ENCODE results near the gene PDE6B.

Gene PDE6B

GRCh38 chr4:616911-617643, 8.3 kb upstream of the PDE6B start:
- H3K4me3 ChIP-seq (ENCODE audit: low read length), result no peak overlapping the region
- DNase-seq (ENCODE audit: low read depth), result no peak
- peaks cover 26% of the 10 kb centered on the region for H3K27me3 ChIP-seq (replicated peaks; ENCODE audit: control insufficient read depth, insufficient read depth, low read length)
- H3K36me3 ChIP-seq (ENCODE audit: control insufficient read depth, insufficient read depth, low read length, severe bottlenecking), result no peaks in the 10 kb centered on the region
- no peak overlapping the region for H3K9ac ChIP-seq (ENCODE audit: low read length)
- no peaks in the 10 kb centered on the region for H3K9me3 ChIP-seq (ENCODE audit: control insufficient read depth, low read length)
- H3K4me1 ChIP-seq (ENCODE audit: control insufficient read depth, insufficient read depth, low read length), result no peaks in the 10 kb centered on the region

GRCh38 chr4:617644-618641, 7.4 kb upstream of the PDE6B start:
- H3K27me3 ChIP-seq (replicated peaks; ENCODE audit: control insufficient read depth, insufficient read depth, low read length), result peaks cover 23% of the 10 kb centered on the region
- no peaks in the 10 kb centered on the region for H3K4me1 ChIP-seq (ENCODE audit: control insufficient read depth, insufficient read depth, low read length)
- H3K4me3 ChIP-seq (ENCODE audit: low read length), result no peak overlapping the region
- no peaks in the 10 kb centered on the region for H3K9me3 ChIP-seq (ENCODE audit: control insufficient read depth, low read length)
- no peaks in the 10 kb centered on the region for H3K36me3 ChIP-seq (ENCODE audit: control insufficient read depth, insufficient read depth, low read length, severe bottlenecking)
- DNase-seq (ENCODE audit: low read depth), result no peak
- no peak overlapping the region for H3K9ac ChIP-seq (ENCODE audit: low read length)

GRCh38 chr4:620201-620600, 5.2 kb upstream of the PDE6B start:
- no peak for DNase-seq (ENCODE audit: low read depth)
- Histone ChIP-seq H3K9ac (ENCODE audit: low read length) (no peak overlapping the region), H3K4me1 (ENCODE audit: control insufficient read depth, insufficient read depth, low read length) (no peaks in the 10 kb centered on the region)

GRCh38 chr4:620851-621261, 4.5 kb upstream of the PDE6B start:
- H3K9me3 ChIP-seq (ENCODE audit: control insufficient read depth, low read length), result no peaks in the 10 kb centered on the region
- no peak overlapping the region for H3K4me3 ChIP-seq (ENCODE audit: low read length)
- no peaks in the 10 kb centered on the region for H3K4me1 ChIP-seq (ENCODE audit: control insufficient read depth, insufficient read depth, low read length)
- H3K36me3 ChIP-seq (ENCODE audit: control insufficient read depth, insufficient read depth, low read length, severe bottlenecking), result no peaks in the 10 kb centered on the region
- no peak for DNase-seq (ENCODE audit: low read depth)
- H3K27me3 ChIP-seq (replicated peaks; ENCODE audit: control insufficient read depth, insufficient read depth, low read length), result peaks cover 9% of the 10 kb centered on the region
- no peak overlapping the region for H3K9ac ChIP-seq (ENCODE audit: low read length)

More at GRCh38 chr4:620201-620600, 5.2 kb upstream of the PDE6B start:
- no peak overlapping the region for H3K4me3 ChIP-seq (ENCODE audit: low read length)
- H3K36me3 ChIP-seq (ENCODE audit: control insufficient read depth, insufficient read depth, low read length, severe bottlenecking), result no peaks in the 10 kb centered on the region
- peaks cover 9% of the 10 kb centered on the region for H3K27me3 ChIP-seq (replicated peaks; ENCODE audit: control insufficient read depth, insufficient read depth, low read length)
- H3K9me3 ChIP-seq (ENCODE audit: control insufficient read depth, low read length), result no peaks in the 10 kb centered on the region

GRCh38 chr4:621296-622070, 3.9 kb upstream of the PDE6B start:
- Histone ChIP-seq H3K4me1 (ENCODE audit: control insufficient read depth, insufficient read depth, low read length) (no peaks in the 10 kb centered on the region), H3K9me3 (ENCODE audit: control insufficient read depth, low read length) (no peaks in the 10 kb centered on the region), H3K27me3 (replicated peaks; ENCODE audit: control insufficient read depth, insufficient read depth, low read length) (peaks cover 9% of the 10 kb centered on the region), H3K36me3 (ENCODE audit: control insufficient read depth, insufficient read depth, low read length, severe bottlenecking) (no peaks in the 10 kb centered on the region), H3K4me3 (ENCODE audit: low read length) (no peak overlapping the region), H3K9ac (ENCODE audit: low read length) (no peak overlapping the region)
- no peak for DNase-seq (ENCODE audit: low read depth)

GRCh38 chr4:622071-622995, 3.0 kb upstream of the PDE6B start:
- H3K36me3 ChIP-seq (ENCODE audit: control insufficient read depth, insufficient read depth, low read length, severe bottlenecking), result no peaks in the 10 kb centered on the region
- H3K9me3 ChIP-seq (ENCODE audit: control insufficient read depth, low read length), result no peaks in the 10 kb centered on the region
- no peak overlapping the region for H3K4me3 ChIP-seq (ENCODE audit: low read length)
- H3K4me1 ChIP-seq (ENCODE audit: control insufficient read depth, insufficient read depth, low read length), result no peaks in the 10 kb centered on the region
- DNase-seq (ENCODE audit: low read depth), result no peak
- no peak overlapping the region for H3K9ac ChIP-seq (ENCODE audit: low read length)
- H3K27me3 ChIP-seq (replicated peaks; ENCODE audit: control insufficient read depth, insufficient read depth, low read length), result peaks cover 8% of the 10 kb centered on the region

GRCh38 chr4:622996-623913, 2.1 kb upstream of the PDE6B start:
- Histone ChIP-seq H3K9me3 (ENCODE audit: control insufficient read depth, low read length) (no peaks in the 10 kb centered on the region), H3K4me3 (ENCODE audit: low read length) (no peak overlapping the region), H3K36me3 (ENCODE audit: control insufficient read depth, insufficient read depth, low read length, severe bottlenecking) (no peaks in the 10 kb centered on the region), H3K27me3 (replicated peaks; ENCODE audit: control insufficient read depth, insufficient read depth, low read length) (peaks cover 4% of the 10 kb centered on the region), H3K9ac (ENCODE audit: low read length) (no peak overlapping the region), H3K4me1 (ENCODE audit: control insufficient read depth, insufficient read depth, low read length) (no peaks in the 10 kb centered on the region)
- DNase-seq (ENCODE audit: low read depth), result no peak

- no peak overlapping the region for H3K9ac ChIP-seq (ENCODE audit: low read length)
- H3K36me3 ChIP-seq (ENCODE audit: control insufficient read depth, insufficient read depth, low read length, severe bottlenecking), result no peaks in the 10 kb centered on the region
- no peaks in the 10 kb centered on the region for H3K9me3 ChIP-seq (ENCODE audit: control insufficient read depth, low read length)
- no peak overlapping the region for H3K4me3 ChIP-seq (ENCODE audit: low read length)
- DNase-seq (ENCODE audit: low read depth), result no peak
- H3K4me1 ChIP-seq (ENCODE audit: control insufficient read depth, insufficient read depth, low read length), result no peaks in the 10 kb centered on the region
- H3K27me3 ChIP-seq (replicated peaks; ENCODE audit: control insufficient read depth, insufficient read depth, low read length), result peaks cover 12% of the 10 kb centered on the region
Observed at GRCh38 chr4:623914-624566, 1.3 kb upstream of the PDE6B start.

- Histone ChIP-seq H3K36me3 (ENCODE audit: control insufficient read depth, insufficient read depth, low read length, severe bottlenecking) (no peaks in the 10 kb centered on the region), H3K4me1 (ENCODE audit: control insufficient read depth, insufficient read depth, low read length) (no peaks in the 10 kb centered on the region), H3K9me3 (ENCODE audit: control insufficient read depth, low read length) (no peaks in the 10 kb centered on the region), H3K4me3 (ENCODE audit: low read length) (no peak overlapping the region), H3K9ac (ENCODE audit: low read length) (no peak overlapping the region), H3K27me3 (replicated peaks; ENCODE audit: control insufficient read depth, insufficient read depth, low read length) (peaks cover 13% of the 10 kb centered on the region)
- no peak for DNase-seq (ENCODE audit: low read depth)
Observed at GRCh38 chr4:625631-626161, 323 bp downstream of the PDE6B start.
